Suppressor macrophage treated with lipopolysaccharide for 4 hours (primary cell): ENCODE data around the gene ZNF674.

Experiments
- DNase-seq: peaks from one replicate; pipeline ENCODE4 v3.0.0-alpha.2; 2020

ZNF674 gene

GRCh38 chrX:46545111-46546005, at the start of gene ZNF674:
Gene ZNF674 (minus strand): TSS chrX:46545421. CDS start chrX:46542087, 3,334 bp downstream.
- peak; percentile 95 for DNase-seq

DNA sequence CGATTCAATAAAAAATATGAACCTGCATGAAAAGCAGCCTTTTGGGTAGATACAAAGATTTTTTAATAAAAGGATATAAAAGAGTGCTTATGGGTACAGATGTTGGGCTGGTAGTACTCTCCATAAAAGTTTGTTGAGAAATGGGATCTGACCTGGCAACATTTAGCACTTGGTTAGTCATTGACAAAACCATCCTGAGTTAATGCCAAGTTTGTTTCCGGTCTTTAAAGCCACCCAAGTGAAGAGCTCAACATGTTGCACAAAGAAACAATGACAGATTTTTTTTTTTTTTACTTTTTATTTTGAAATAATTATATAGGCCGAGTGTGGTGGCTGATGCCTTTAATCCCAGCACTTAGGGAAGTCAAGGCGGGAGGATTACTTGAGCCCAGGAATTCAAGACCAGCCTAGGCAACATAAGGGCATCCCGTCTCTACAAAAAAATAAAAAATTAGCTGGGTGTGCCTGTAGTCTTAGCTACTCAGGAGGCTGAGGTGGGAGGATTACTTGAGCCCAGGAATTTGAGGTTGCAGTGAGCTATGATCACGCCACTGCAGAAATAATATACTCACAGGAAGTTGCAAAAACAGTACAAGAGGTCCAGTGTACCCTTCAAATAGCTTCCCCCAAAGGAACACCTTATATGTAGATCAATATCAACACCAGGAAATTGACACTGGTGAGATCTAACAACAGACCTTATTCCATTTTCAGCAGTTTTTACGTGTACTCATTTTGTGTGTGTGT, 44.9 kb upstream of the ZNF674 start:
- DNase-seq = no peak

GRCh38 chrX:46588263-46588662, 43.0 kb upstream of the ZNF674 start:
- no peak for DNase-seq

GRCh38 chrX:46587753-46588171, 42.5 kb upstream of the ZNF674 start:
- DNase-seq = no peak

- DNase-seq = peak; percentile 62
Observed at GRCh38 chrX:46587158-46587557, 41.9 kb upstream of the ZNF674 start.

DNA sequence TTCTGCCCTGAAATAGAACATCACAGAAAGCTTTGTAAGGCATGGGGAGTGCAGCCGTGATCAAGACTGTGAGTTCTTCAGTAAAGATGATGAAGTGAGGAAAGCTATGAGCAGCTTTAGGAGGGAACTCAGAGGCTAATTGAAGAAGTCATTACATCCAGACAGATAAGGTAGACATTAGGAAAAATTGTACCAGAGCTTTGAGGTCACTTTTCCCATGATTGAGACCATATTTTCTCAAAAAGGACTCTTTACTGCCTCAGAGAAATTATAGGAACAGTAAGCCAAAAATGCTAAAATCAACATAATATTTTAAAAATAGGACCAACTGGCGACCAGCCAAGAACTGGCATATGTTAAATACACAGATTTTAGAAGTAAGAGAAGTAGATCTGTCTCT, 39.5 kb upstream of the ZNF674 start:
- DNase-seq = no peak

DNA sequence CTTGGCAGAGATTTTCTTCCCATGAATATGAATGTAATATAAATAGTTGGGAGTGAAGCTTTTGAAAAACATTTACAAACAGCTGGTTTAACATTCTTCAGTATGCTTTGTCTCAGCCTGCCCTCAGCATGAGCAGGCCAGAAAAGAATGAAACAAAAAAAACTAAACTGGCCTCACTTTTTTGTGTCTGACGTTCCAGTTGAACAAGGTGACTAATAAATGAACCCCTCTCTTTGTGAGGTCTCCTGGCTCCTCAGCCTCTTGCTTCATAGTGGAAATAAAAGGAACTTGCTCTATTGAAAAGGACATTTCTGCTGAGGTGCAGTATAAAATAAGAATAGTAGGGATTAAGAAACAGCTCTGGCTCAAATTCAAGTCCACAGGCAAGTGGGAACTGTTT, 37.7 kb upstream of the ZNF674 start:
- DNase-seq = peak; percentile 49

DNA sequence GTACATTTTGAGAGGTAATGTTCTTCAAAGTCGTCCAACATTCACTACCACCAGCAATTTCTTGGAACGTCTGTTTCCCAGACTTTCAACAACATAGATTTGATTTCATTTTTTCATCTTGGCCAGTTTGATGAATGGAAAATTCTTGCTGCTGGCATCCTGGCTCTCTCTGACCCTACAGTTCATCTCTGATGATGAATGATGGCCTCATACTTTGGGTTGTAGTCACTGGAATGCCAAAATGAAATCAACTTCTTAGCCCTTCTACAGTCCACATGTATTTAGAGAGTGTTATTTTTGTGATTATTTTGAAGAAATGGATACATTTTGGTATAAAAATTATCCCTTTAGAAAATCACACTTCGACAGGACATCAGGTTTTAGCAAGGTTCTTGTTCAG, 37.1 kb upstream of the ZNF674 start:
- no peak for DNase-seq

DNA sequence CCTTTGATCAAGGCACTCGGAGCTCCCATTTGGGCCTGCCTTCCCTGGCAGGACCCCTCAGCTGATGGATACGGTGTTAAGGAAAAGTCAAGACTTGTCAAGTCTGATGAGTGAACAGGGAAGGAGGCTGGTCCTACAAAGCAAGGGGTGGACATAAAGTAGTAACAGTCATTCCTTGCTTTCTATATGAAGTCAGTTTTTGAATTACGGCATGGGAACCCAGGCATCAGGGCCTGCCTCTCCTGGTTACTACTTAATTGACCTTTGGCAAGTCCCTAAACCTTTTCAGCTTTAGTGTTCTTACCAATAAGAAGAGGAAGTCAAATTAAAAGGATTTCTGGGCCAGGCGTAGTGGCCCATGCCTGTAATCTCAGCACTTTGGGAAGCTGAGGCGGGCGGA, 35.4 kb upstream of the ZNF674 start:
- DNase-seq = no peak

- DNase-seq = no peak
Observed at GRCh38 chrX:46579250-46579649, 34.0 kb upstream of the ZNF674 start.

- DNase-seq = peak; percentile 64
Observed at GRCh38 chrX:46577221-46578005, 32.2 kb upstream of the ZNF674 start.

GRCh38 chrX:46576458-46576857, 31.2 kb upstream of the ZNF674 start:
- DNase-seq = peak; percentile 19

DNA sequence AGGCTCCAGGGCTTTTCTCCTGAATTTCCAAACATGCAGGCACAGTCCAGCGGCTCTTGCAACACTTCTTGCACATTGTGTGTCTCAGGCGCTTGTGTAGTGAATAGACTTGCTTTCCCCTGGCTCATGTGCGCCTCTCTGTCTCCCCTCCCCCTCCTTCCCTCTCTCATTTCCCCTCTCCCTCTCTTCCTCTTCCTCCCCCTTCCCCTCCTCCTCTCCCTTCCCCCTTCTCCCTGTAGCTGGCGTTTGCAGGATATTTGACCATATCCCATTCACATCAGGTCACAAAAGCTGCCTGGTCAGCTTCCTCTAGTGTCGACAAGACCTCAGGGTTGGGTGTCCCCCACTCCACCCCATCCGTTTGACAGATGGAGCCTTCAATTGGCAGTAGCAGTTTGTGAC, 30.8 kb upstream of the ZNF674 start:
- DNase-seq = peak; percentile 41

DNA sequence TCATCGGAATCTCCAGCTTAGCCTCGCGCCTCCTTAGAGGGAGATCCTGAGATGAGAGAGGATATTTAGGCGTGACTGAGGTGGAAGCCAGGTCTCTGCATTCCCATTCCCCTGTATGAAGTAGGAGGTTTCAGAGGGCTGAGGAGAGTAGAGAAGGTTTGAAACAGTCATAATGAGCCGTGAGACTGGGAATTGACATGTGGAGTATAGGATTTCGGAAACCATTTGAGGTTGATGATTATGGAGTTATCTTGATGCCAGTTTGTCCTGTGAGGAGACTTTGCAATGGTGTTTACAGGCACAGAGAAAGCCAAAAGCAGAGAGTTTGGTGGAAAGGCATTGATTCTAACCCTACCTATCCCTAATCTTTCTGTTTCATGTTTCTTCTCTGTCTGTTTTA, 30.4 kb upstream of the ZNF674 start:
- no peak for DNase-seq

GRCh38 chrX:46574774-46575381, 29.7 kb upstream of the ZNF674 start:
- peak; percentile 19 for DNase-seq

GRCh38 chrX:46573892-46574773, 28.9 kb upstream of the ZNF674 start:
- peak; percentile 21 for DNase-seq

- DNase-seq = peak; percentile 65
Observed at GRCh38 chrX:46573331-46573891, 28.2 kb upstream of the ZNF674 start, which contains the start of gene CHST7. Gene CHST7 (plus strand): TSS chrX:46573765. CDS start chrX:46573932, 167 bp downstream.

GRCh38 chrX:46572340-46572936, 27.2 kb upstream of the ZNF674 start:
- peak; percentile 33 for DNase-seq

DNA sequence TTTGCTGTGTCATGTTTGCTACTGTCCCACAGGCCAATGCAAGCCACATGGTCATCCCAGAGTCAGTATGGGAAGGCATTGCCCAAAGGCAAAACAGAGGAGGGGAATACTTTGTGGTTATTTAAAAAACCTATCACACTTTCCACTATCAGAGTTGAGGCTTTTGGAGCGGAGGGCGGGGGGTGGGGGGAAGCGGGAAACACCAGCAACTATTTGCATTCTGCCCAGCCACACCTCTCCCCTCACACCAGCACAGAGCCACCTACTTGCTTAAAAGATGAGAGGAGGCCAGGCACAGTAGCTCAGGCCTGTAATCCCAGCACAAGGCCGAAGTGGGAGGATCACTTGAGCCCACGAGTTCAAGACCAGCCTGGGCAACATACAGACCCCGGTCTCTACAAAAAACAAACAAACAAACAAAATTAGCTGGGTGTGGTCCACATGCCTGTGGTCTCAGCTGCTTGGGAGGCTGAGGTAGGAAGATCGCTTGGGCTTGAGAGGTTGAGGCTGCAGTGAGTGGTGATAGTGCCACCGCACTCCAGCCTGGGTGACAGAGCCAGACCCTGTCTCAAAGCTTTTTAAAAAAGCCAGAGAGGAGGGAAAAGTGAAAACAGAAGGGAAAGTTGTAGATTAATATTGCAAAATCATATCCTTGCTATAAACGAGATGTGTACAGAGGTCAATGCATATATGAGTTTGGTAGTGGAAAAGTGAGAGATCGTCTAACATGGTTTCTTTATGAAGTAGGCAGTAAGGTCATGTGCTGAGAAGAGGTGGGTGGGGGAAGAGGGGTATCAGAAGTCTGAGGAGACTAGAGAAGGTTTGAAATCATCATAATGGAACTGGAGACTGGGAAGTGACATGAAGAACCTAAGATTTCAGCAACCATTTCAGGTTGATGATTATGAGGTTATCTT, 26.5 kb upstream of the ZNF674 start:
- peak; percentile 34 for DNase-seq

- no peak for DNase-seq
Observed at GRCh38 chrX:46569621-46570020, 24.4 kb upstream of the ZNF674 start.
